RKO (cell line): Measurements from ENCODE around the gene MYO5A.

Source experiments
- DNase-seq: peaks from one replicate; pipeline ENCODE4 v3.0.0-alpha.2; 2016; ENCODE audit warnings: low spot score

Gene MYO5A

GRCh38 chr15:52361975-52362494, 166.6 kb downstream of the MYO5A start:
- no peak for DNase-seq

- DNase-seq, result no peak
Observed at GRCh38 chr15:52361494-52361893, 167.2 kb downstream of the MYO5A start.

- no peak for DNase-seq
Observed at GRCh38 chr15:52360229-52361203, 168.2 kb downstream of the MYO5A start.

GRCh38 chr15:52359722-52360121, 169.0 kb downstream of the MYO5A start:
- no peak for DNase-seq

GRCh38 chr15:52357949-52358348, 170.7 kb downstream of the MYO5A start:
- DNase-seq, result no peak

GRCh38 chr15:52352086-52352485, 176.6 kb downstream of the MYO5A start:
- no peak for DNase-seq

- no peak for DNase-seq
Observed at GRCh38 chr15:52351206-52351908, 177.3 kb downstream of the MYO5A start.

- no peak for DNase-seq
Observed at GRCh38 chr15:52350423-52350822, 178.3 kb downstream of the MYO5A start.

- DNase-seq, result no peak
Observed at GRCh38 chr15:52349052-52349700, 179.5 kb downstream of the MYO5A start.

GRCh38 chr15:52348056-52348745, 180.5 kb downstream of the MYO5A start:
- DNase-seq, result no peak

- DNase-seq, result no peak
Observed at GRCh38 chr15:52344592-52344991, 184.1 kb downstream of the MYO5A start.

GRCh38 chr15:52343831-52344230, 184.8 kb downstream of the MYO5A start:
- no peak for DNase-seq

GRCh38 chr15:52340093-52340492, 188.6 kb downstream of the MYO5A start:
- DNase-seq, result no peak

- DNase-seq, result no peak
Observed at GRCh38 chr15:52338891-52339290, 189.8 kb downstream of the MYO5A start.

GRCh38 chr15:52338058-52338457, 190.6 kb downstream of the MYO5A start:
- DNase-seq, result no peak

- peak; percentile 45 for DNase-seq
Observed at GRCh38 chr15:52337198-52337853, 191.4 kb downstream of the MYO5A start.

- no peak for DNase-seq
Observed at GRCh38 chr15:52336529-52336928, 192.2 kb downstream of the MYO5A start.

- no peak for DNase-seq
Observed at GRCh38 chr15:52334491-52335160, 194.1 kb downstream of the MYO5A start.

- DNase-seq, result peak; percentile 68
Observed at GRCh38 chr15:52331490-52332240, 197.0 kb downstream of the MYO5A start.

GRCh38 chr15:52329987-52330386, 198.7 kb downstream of the MYO5A start:
- no peak for DNase-seq
